Activated CD4-positive, alpha-beta T cell treated with anti-CD3 and anti-CD28 coated beads, Interleukin-2, amount 50 U/mL, for 1 hour (primary cell): ENCODE data around the gene CCDC85A.
"Not testable (repeated sequence)": the region's sequence is repeated elsewhere in the genome, so short reads cannot be mapped to it uniquely, and the experiment has no call there.

ENCODE experiments used
- DNase-seq: peaks from one replicate; pipeline ENCODE4 v3.0.0-alpha.2; 2020

The CCDC85A gene

GRCh38 chr2:56183643-56184499 is at the start of gene CCDC85A:
Gene CCDC85A, plus strand, starts transcription at chr2:56183990. Its CDS starts 635 bp downstream, at chr2:56184625.
- DNase-seq: peak; percentile 41

- no peak for DNase-seq
These were observed 48.9 kb upstream of the CCDC85A start for GRCh38 chr2:56134861-56135260.

GRCh38 chr2:56142497-56143061 is 41.2 kb upstream of the CCDC85A start:
- not testable (repeated sequence) for DNase-seq

- no peak for DNase-seq
These were observed 35.9 kb upstream of the CCDC85A start for GRCh38 chr2:56147907-56148306.

GRCh38 chr2:56148825-56149224 is 35.0 kb upstream of the CCDC85A start:
- no peak for DNase-seq

- DNase-seq: no peak
These were observed 31.9 kb upstream of the CCDC85A start for GRCh38 chr2:56151841-56152240.

- no peak for DNase-seq
These were observed 28.6 kb upstream of the CCDC85A start for GRCh38 chr2:56155188-56155587.

- DNase-seq: not testable (repeated sequence)
These were observed 23.9 kb upstream of the CCDC85A start for GRCh38 chr2:56159875-56160274.

GRCh38 chr2:56167616-56168562 is 15.9 kb upstream of the CCDC85A start:
- DNase-seq: no peak

- DNase-seq: no peak
These were observed 14.3 kb upstream of the CCDC85A start for GRCh38 chr2:56169521-56169920.

GRCh38 chr2:56170504-56170903 is 13.3 kb upstream of the CCDC85A start:
- DNase-seq: no peak

- no peak for DNase-seq
These were observed 12.8 kb upstream of the CCDC85A start for GRCh38 chr2:56170988-56171387.

GRCh38 chr2:56175779-56176178 is 8.0 kb upstream of the CCDC85A start:
- no peak for DNase-seq

GRCh38 chr2:56177420-56178220 is 6.2 kb upstream of the CCDC85A start:
- no peak for DNase-seq

- no peak for DNase-seq
These were observed 3.9 kb upstream of the CCDC85A start for GRCh38 chr2:56179931-56180330.

- DNase-seq: no peak
These were observed 1.4 kb upstream of the CCDC85A start for GRCh38 chr2:56182420-56182819.

GRCh38 chr2:56184500-56185011 is 766 bp downstream of the CCDC85A start:
- no peak for DNase-seq

- no peak for DNase-seq
These were observed 1.4 kb downstream of the CCDC85A start for GRCh38 chr2:56185101-56185581.

GRCh38 chr2:56185582-56186046 is 1.8 kb downstream of the CCDC85A start:
- DNase-seq: no peak

GRCh38 chr2:56191617-56192016 is 7.8 kb downstream of the CCDC85A start:
- DNase-seq: no peak

- DNase-seq: no peak
These were observed 9.0 kb downstream of the CCDC85A start for GRCh38 chr2:56192664-56193305.
